ENCODE results near the gene CERS6.

DNA sequence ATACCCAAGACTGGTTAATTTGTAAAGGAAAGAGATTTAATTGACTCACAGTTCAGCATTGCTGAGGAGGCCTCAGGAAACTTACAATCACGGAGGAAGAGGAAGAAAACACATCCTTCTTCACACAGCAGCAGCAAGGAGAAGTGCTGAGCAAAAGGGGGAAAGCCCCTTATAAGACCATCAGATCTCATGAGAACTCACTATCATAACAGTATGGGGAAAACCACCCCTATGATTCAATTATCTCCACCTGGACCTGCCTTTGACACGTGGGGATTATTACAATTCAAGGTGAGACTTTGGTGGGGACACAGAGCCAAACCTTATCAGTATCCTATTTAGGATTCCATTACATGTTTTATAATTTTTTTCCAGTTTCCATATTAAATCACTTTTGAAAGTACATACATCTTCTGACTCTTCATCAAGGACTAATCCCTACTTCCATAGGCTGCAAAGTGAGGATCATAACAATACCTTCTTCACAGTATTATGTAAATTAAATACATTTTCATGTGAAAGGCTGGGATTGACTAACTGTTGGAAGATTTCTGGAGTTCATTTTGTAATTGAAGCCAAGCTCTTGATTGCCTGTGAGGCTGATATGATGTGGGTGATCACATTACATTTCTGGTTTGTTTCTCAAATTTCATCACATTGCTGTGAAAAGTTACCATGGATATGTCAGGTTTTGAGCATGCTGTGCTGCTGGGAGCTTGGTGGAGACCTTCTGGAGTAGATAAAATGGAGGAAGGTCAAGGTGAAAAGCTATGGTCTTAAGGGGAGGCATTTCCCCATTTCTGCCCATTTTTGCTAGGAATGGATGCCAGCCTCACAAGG lies 31.7 kb upstream of the CERS6 start:
- TF ChIP-seq, protein P1, sequence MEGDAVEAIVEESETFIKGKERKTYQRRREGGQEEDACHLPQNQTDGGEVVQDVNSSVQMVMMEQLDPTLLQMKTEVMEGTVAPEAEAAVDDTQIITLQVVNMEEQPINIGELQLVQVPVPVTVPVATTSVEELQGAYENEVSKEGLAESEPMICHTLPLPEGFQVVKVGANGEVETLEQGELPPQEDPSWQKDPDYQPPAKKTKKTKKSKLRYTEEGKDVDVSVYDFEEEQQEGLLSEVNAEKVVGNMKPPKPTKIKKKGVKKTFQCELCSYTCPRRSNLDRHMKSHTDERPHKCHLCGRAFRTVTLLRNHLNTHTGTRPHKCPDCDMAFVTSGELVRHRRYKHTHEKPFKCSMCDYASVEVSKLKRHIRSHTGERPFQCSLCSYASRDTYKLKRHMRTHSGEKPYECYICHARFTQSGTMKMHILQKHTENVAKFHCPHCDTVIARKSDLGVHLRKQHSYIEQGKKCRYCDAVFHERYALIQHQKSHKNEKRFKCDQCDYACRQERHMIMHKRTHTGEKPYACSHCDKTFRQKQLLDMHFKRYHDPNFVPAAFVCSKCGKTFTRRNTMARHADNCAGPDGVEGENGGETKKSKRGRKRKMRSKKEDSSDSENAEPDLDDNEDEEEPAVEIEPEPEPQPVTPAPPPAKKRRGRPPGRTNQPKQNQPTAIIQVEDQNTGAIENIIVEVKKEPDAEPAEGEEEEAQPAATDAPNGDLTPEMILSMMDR (IDR thresholded peaks at IDR 0.05): no peak
- TF ChIP-seq POLR2A (IDR thresholded peaks at IDR 0.05): no peak

Measured in thyroid gland (tissue), 4 donors.